GM21360 (cell line): ENCODE measurements around the gene KATNAL2.

Experiments used
- ATAC-seq: cut with Tn5 transposase; IDR thresholded peaks from one replicate; pipeline ENCODE4 v1.9.1; 2021; ENCODE audit warnings: mild to moderate bottlenecking, moderate library complexity; ENCODE audit not compliant: unreplicated experiment

The KATNAL2 gene

GRCh38 chr18:46917108-46917802 lies at the start of gene KATNAL2, which contains the start of gene PIAS2:
TSS of gene KATNAL2 (plus strand) at chr18:46917602. CDS start at chr18:46946873, 29,271 bp downstream.
TSS of gene PIAS2 (minus strand) at chr18:46917507. CDS start at chr18:46917345, 162 bp downstream.
- ATAC-seq, result peak; percentile 82

GRCh38 chr18:46868169-46868921 lies 49.1 kb upstream of the KATNAL2 start:
- no peak for ATAC-seq

- ATAC-seq, result no peak
Measured at GRCh38 chr18:46877329-46877987, 39.9 kb upstream of the KATNAL2 start.

- no peak for ATAC-seq
Measured at GRCh38 chr18:46883180-46883579, 34.2 kb upstream of the KATNAL2 start.

- ATAC-seq, result no peak
Measured at GRCh38 chr18:46886893-46887292, 30.5 kb upstream of the KATNAL2 start.

GRCh38 chr18:46888965-46889364 lies 28.4 kb upstream of the KATNAL2 start:
- no peak for ATAC-seq

GRCh38 chr18:46891742-46892214 lies 25.6 kb upstream of the KATNAL2 start:
- peak; percentile 82 for ATAC-seq

GRCh38 chr18:46892842-46893241 lies 24.6 kb upstream of the KATNAL2 start:
- ATAC-seq, result no peak

GRCh38 chr18:46893360-46893759 lies 24.0 kb upstream of the KATNAL2 start:
- ATAC-seq, result no peak

- no peak for ATAC-seq
Measured at GRCh38 chr18:46894124-46894523, 23.3 kb upstream of the KATNAL2 start.

GRCh38 chr18:46899274-46899948 lies 18.0 kb upstream of the KATNAL2 start:
- ATAC-seq, result peak; percentile 74

GRCh38 chr18:46903406-46903805 lies 14.0 kb upstream of the KATNAL2 start:
- no peak for ATAC-seq

- ATAC-seq, result no peak
Measured at GRCh38 chr18:46909497-46909896, 7.9 kb upstream of the KATNAL2 start.

GRCh38 chr18:46910856-46911255 lies 6.5 kb upstream of the KATNAL2 start:
- no peak for ATAC-seq

GRCh38 chr18:46915800-46916550 lies 1.4 kb upstream of the KATNAL2 start:
- no peak for ATAC-seq

GRCh38 chr18:46916551-46917107 lies 773 bp upstream of the KATNAL2 start:
- no peak for ATAC-seq

- peak; percentile 10 for ATAC-seq
Measured at GRCh38 chr18:46917803-46918600, 600 bp downstream of the KATNAL2 start.

- no peak for ATAC-seq
Measured at GRCh38 chr18:46920067-46920466, 2.7 kb downstream of the KATNAL2 start.

GRCh38 chr18:46920653-46921052 lies 3.3 kb downstream of the KATNAL2 start:
- no peak for ATAC-seq
